GM12865 (cell line): Measurements from ENCODE around the gene CLINT1.

Experiments
- DNase-seq: peaks from one replicate; pipeline ENCODE4 v3.0.0; 2010; ENCODE audit warnings: low read depth
- H3K4me3 ChIP-seq: 2 replicates; pipeline ENCODE4 v1.5.1; 2011; ENCODE audit warnings: mild to moderate bottlenecking, low read depth, low read length, control low read depth
- CTCF ChIP-seq: IDR thresholded peaks from 2 replicates; pipeline ENCODE4 v1.5.1; 2011; ENCODE audit warnings: low read length, control low read depth, low read depth, inconsistent platforms; ENCODE audit not compliant: insufficient read depth; ENCODE audit errors: missing control alignments

Gene CLINT1

DNA sequence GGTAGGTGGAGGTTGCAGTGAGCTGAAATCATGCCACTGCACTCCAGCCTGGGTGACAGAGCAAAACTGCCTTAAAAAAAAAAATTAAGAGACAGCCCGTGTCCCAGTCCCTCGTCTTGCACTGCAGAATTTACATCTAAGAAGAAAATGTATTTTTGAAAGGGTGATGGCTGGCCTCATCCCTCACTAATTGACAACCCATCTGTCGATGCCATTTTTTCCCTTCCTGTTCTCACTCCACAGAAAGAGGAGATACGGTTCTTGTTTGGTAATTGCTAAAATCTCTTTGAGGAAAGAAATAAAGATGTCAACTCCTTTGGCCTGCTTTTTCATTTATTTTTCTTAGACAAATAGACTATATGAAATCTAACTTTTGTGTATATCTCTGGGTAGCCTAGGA, 117.8 kb downstream of the CLINT1 start:
- TF ChIP-seq CTCF, result no peak
- DNase-seq, result no peak
- H3K4me3 ChIP-seq, result no peak overlapping the region

GRCh38 chr5:157740229-157740610, 118.7 kb downstream of the CLINT1 start:
- peak; percentile 46 for DNase-seq
- peak; percentile 48 for TF ChIP-seq CTCF
- no peak overlapping the region for H3K4me3 ChIP-seq

DNA sequence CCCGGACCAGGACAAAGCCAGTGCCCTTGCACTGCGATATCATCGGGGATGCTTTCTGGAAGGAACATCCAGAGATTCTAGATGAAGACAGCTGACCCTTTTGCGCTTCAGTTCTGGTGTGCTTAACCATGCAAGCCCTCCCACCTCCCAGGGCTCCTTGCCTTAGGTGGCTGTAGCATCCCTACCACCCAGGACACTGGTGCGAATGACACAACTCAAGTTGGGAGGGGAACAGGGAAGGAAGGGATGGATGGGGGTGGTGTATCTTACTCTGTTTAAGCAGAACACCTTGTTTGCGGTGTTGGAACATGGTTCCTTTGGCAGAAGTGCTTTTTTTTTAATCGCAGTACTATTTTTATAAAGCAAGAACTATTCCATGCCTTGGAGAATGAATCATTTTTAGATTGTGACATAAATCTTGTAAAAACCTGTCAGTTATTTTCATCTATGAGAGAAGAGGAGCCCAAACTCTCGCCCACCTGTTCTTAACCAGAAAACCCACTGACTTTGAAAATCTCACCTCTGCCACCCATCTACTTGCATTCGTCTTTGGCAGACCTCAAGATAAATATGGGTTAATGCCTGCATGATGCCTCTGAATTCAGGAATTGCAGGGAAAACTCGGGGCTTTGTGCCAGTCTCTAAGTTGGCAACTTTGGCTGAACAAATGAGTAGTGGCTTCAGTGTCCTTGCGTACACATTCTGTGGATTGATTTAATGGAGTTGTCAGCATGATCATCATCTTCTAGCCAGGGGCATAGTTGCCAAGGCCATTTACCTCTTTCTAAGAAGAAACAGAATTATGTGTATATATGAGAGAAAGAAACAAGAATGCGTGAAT, 119.3 kb downstream of the CLINT1 start:
- DNase-seq, result no peak
- H3K4me3 ChIP-seq, result no peak overlapping the region
- no peak for TF ChIP-seq CTCF

- TF ChIP-seq CTCF, result no peak
- no peak overlapping the region for H3K4me3 ChIP-seq
- DNase-seq, result no peak
Measured at GRCh38 chr5:157735991-157736390, 123.0 kb downstream of the CLINT1 start.
